Nephron (organoid): ENCODE data around the gene WNT9A.

Source experiments
- H3K27ac Mint-ChIP-seq, 3 experiments: 2 replicates each; pipeline ENCODE4 v1.8.0; 2020; ENCODE audit warnings: mixed read lengths in 3 of 3, mild to moderate bottlenecking in 2 of 3, moderate library complexity in 1 of 3
- H3K27me3 Mint-ChIP-seq: 2 replicates; pipeline ENCODE4 v1.8.0; 2021; ENCODE audit warnings: low read depth, mild to moderate bottlenecking, moderate library complexity, mixed read lengths
- H3K36me3 Mint-ChIP-seq: 2 replicates; pipeline ENCODE4 v1.8.0; 2020; ENCODE audit warnings: low read depth, mixed read lengths
- H3K4me1 Mint-ChIP-seq: 2 replicates; pipeline ENCODE4 v1.8.0; 2020; ENCODE audit warnings: mixed read lengths
- H3K4me3 Mint-ChIP-seq, 3 experiments: 2 replicates each; pipeline ENCODE4 v1.8.0; 2020; ENCODE audit warnings: mild to moderate bottlenecking in 3 of 3, mixed read lengths in 3 of 3, moderate library complexity in 2 of 3
- H3K9me3 Mint-ChIP-seq: 2 replicates; pipeline ENCODE4 v1.8.0; 2020; ENCODE audit warnings: mixed read lengths
- TF ChIP-seq, protein P1 (sequence below), 3 experiments: fragments of 200-600 bp; sonication (generic); IDR thresholded peaks; one replicate each; pipeline ENCODE4 v1.5.0; 2021; ENCODE audit warnings: antibody characterized with exemption in 3 of 3; ENCODE audit not compliant: unreplicated experiment in 3 of 3

WNT9A gene

DNA sequence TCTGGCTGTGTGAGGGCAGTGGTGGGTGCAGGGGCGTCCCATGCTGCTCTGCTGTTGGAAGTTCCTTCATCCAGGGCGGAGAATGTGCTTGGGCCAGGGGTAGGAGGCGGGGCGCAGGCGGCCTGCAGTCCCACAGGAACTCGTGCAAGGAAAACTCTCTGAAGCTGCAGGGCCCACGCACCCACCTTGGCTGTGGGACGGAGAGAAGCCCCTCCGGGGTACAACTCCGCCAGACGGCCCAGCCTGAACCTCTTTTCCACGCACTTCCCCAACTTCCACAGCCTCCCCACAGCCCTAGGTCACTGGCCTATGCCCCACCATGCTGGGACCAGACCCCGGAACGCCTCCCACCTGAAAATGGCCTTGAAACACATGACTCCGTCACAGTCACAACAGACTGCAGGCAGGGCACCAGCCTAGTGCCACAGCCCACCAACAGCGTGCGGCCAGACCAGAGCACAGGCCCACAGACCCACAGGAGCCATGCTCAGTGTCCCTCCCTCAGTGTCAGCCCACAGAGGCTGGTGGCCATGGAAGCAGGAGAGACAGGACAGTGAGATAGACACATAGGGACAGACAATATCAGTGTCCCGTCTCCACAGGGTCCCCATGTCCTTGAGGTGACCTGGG, 47.8 kb downstream of the WNT9A start:
- H3K36me3 Mint-ChIP-seq, result no peaks in the 10 kb centered on the region
- TF ChIP-seq, protein P1, sequence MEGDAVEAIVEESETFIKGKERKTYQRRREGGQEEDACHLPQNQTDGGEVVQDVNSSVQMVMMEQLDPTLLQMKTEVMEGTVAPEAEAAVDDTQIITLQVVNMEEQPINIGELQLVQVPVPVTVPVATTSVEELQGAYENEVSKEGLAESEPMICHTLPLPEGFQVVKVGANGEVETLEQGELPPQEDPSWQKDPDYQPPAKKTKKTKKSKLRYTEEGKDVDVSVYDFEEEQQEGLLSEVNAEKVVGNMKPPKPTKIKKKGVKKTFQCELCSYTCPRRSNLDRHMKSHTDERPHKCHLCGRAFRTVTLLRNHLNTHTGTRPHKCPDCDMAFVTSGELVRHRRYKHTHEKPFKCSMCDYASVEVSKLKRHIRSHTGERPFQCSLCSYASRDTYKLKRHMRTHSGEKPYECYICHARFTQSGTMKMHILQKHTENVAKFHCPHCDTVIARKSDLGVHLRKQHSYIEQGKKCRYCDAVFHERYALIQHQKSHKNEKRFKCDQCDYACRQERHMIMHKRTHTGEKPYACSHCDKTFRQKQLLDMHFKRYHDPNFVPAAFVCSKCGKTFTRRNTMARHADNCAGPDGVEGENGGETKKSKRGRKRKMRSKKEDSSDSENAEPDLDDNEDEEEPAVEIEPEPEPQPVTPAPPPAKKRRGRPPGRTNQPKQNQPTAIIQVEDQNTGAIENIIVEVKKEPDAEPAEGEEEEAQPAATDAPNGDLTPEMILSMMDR (IDR thresholded peaks at IDR 0.05; ENCODE audit: unreplicated experiment in 3 of 3), result no peak

DNA sequence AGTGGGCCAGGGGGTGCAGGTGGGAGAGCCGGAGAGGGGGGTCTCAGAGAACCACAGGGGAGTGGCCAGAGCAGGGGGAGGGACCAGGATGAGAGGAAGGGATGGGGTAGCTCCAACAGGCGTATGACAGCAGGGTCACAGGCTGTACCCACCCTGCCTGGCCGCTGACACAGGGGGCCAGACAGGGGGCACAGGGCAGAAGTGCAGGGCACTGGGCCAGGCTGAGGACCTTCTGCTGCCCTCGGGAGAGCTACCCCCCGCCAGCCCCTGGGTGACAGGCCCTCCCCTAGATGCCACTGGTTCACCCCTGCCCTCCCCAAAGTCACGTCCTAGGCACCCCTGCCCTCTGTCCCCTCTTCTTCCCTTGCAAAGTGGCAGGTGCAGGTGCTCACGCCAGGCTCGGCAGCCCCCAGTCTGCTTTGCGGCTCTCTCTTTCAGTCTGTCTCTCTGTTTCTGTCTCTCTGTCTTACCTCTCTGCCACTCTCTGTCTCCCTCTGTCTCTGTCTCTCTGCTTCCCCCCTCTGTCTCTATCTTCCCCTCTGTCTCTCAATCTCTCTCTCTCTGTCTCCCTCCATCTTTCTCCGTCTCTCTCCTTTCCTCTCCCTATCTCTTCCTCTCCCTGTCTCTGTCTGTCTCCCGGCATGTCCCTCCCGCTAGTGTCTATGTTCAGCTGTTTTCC, 48.5 kb downstream of the WNT9A start:
- TF ChIP-seq, protein P1 (IDR thresholded peaks at IDR 0.05; ENCODE audit: unreplicated experiment in 3 of 3), result no peak
- no peak overlapping the region for H3K4me3 Mint-ChIP-seq
- no peaks in the 10 kb centered on the region for H3K9me3 Mint-ChIP-seq
- H3K27ac Mint-ChIP-seq, result peak overlapping the region in 2 of 3 experiments; percentile 10 to 15
- H3K4me1 Mint-ChIP-seq, result peaks cover 16% of the 10 kb centered on the region
- H3K36me3 Mint-ChIP-seq, result no peaks in the 10 kb centered on the region
- peaks cover 5% of the 10 kb centered on the region for H3K27me3 Mint-ChIP-seq

More for the DNA sequence above, 47.8 kb downstream of the WNT9A start:
- peak overlapping the region in 2 of 3 experiments; percentile 10 to 15 for H3K27ac Mint-ChIP-seq
- H3K4me3 Mint-ChIP-seq, result no peak overlapping the region
- no peaks in the 10 kb centered on the region for H3K9me3 Mint-ChIP-seq
- H3K4me1 Mint-ChIP-seq, result peaks cover 14% of the 10 kb centered on the region
- H3K27me3 Mint-ChIP-seq, result peaks cover 5% of the 10 kb centered on the region

DNA sequence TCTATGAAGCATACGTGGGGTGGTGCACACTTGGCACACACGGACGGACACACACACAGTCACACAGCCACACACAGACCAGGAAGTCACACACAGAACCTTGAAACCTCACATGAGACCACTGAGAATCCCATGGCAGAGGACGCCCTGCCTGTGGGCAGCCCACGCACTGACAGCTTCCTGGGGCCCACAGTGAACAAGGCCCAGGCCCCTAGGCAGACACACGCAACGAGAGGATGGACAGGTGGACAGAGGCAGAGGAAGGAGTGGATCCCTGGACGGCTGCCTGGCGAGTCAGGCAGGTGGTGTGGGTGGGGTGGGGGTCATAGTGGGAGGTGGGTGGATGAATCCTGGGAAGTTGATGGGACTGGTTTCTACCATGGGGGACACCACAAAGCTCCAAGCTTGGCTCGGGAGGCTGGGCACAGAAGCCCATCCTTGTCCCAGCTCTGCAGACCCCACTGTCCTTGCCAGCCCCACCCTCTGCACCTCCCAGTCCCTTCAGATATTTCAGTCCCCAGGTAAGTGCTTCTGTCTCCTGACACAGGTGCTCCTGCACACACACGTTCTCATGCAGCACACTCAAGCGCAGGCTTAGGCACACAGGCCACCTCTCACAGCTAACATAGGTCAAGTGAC, 49.1 kb downstream of the WNT9A start:
- Mint-ChIP-seq H3K9me3 (no peaks in the 10 kb centered on the region), H3K27me3 (peaks cover 5% of the 10 kb centered on the region), H3K4me1 (peaks cover 21% of the 10 kb centered on the region), H3K27ac (no peak overlapping the region), H3K36me3 (no peaks in the 10 kb centered on the region), H3K4me3 (no peak overlapping the region)
- TF ChIP-seq, protein P1 (IDR thresholded peaks at IDR 0.05; ENCODE audit: unreplicated experiment in 3 of 3), result no peak

DNA sequence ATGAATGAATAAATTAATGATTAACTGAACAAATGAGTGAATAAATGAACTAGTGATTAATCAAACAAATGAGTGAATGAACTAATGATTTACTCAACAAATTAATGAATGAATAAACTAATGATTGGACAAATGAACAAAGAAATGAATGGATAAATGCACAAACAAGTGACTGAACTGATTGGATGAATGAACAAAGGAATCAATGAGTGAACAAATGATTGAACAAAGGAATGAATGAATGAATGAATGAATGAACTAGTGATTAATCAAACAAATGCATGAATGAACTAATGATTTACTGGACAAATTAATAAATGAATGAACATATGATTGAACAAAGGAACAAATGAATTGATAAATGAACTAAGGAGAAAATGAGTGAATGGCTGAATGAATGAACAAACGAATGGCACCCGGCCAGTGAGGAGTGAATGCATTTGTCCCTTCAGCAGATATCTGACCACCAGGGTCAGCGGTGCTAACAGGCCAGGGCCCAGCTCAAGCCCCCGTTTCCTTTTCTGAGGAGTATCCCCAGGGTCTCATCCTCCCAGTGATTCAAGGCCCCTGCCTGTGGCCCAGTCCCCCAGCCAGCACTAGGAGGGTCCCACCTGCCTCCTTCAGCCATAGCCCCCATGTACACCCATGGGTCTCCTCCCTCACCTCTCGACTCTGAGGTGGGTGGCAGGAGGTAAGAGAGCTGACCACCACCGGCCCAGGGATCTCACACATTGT, 49.9 kb downstream of the WNT9A start:
- Mint-ChIP-seq H3K36me3 (no peaks in the 10 kb centered on the region), H3K27me3 (peaks cover 8% of the 10 kb centered on the region), H3K4me1 (peaks cover 25% of the 10 kb centered on the region), H3K27ac (peak overlapping the region in 1 of 3 experiments; percentile 58), H3K4me3 (no peak overlapping the region), H3K9me3 (no peaks in the 10 kb centered on the region)
- TF ChIP-seq, protein P1 (IDR thresholded peaks at IDR 0.05; ENCODE audit: unreplicated experiment in 3 of 3), result no peak

DNA sequence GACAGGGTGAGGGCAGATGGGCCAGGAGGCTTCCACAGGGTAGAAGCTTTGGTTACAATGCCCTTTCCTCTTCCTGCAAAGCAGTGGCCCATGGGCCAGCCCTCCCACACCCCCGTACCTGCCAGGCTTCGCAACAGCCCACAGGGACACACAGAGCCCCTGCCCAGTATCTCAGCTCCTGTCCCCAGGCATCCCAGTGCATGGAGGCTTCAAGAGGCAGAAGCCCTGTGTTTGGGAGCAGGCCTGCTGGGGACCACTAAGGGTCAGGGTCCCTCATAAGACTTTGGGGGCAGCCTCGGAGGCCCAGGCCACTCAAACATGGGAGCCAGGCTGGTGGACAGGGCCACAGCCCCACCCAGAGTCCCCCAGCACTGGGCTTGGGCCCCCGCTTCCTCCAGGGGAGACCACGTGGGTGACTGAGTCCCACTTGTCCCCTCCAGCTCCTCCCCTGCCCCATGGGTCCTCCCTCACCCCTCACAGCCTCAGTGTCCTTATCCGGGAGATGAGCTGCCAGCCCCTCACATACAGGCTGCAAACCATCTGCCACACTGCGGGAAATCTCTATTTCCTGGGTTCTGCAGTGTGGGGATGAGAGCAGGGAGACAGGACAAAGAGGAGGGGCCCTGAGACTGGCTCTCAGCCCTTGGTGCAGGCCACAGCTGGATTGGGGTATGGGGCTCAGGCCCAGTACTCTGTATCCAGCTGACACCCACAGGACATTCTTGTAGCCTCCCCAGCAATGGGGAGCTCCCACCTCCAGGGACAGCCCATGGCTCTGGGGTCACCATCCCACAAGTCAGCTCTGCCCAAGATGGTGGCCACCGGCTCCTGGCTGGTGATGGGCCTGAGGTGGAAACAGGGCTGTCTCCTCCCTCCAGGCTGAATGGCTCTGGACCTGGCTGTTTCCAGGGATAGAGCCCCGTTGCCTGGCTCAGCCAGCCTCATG, 50.7 kb downstream of the WNT9A start:
- Mint-ChIP-seq H3K27ac (peak overlapping the region in 1 of 3 experiments; percentile 21), H3K9me3 (no peaks in the 10 kb centered on the region), H3K4me3 (no peak overlapping the region), H3K27me3 (peaks cover 13% of the 10 kb centered on the region), H3K36me3 (no peaks in the 10 kb centered on the region), H3K4me1 (peaks cover 28% of the 10 kb centered on the region)
- TF ChIP-seq, protein P1 (IDR thresholded peaks at IDR 0.05; ENCODE audit: unreplicated experiment in 3 of 3), result no peak
